Measurements from ENCODE around the gene MDGA2. TPM values are rescaled to one million over a fixed set of nuclear protein-coding genes. Genes with fewer than 3 reads are reported as not detected.

Gene MDGA2
- total and polyA plus RNA-seq, 2 of the 8 experiments (the other 6 are each of a cell fraction or from before 2014, with no cell fraction given) = 0.11 to 0.69 TPM

- H3K27ac ChIP-seq (ENCODE audit: low read depth, low read length) = no peak overlapping the region
Observed at GRCh38 chr14:47200740-47201139, 474.7 kb downstream of the MDGA2 start.

More at GRCh38 chr14:47200740-47201139, 474.7 kb downstream of the MDGA2 start:
- Histone ChIP-seq H3K14ac (ENCODE audit: insufficient read length) (no peak overlapping the region), H2BK5ac (ENCODE audit: low read depth, low read length) (no peak overlapping the region), H3K27me3 (replicated peaks in 1 of 4; ENCODE audit: control insufficient read depth in 3 of 4, extremely low read depth in 1 of 4, insufficient read depth in 3 of 4, low read length in 3 of 4) (no peaks in the 10 kb centered on the region), H4K8ac (ENCODE audit: extremely low read depth, insufficient read depth, low read length) (no peak overlapping the region), H3K79me2 (ENCODE audit: control insufficient read depth in 1 of 2, insufficient read depth in 2 of 2, low read length in 2 of 2) (no peaks in the 10 kb centered on the region), H2BK20ac (ENCODE audit: low read length) (no peak overlapping the region), H3K56ac (replicated peaks; ENCODE audit: insufficient read length, low read depth, low read length) (no peak overlapping the region), H2AK5ac (ENCODE audit: low read depth, low read length) (no peak overlapping the region), H3K23ac (ENCODE audit: insufficient read length) (no peak overlapping the region), H3K4me2 (ENCODE audit: insufficient read depth in 1 of 2, low read depth in 2 of 2, low read length in 2 of 2) (no peak overlapping the region), H3K9ac (replicated peaks in 1 of 4; ENCODE audit: extremely low read depth in 1 of 4, low read depth in 3 of 4, low read length in 3 of 4) (no peak overlapping the region), H3K4me3 (ENCODE audit: extremely low read depth in 1 of 4, insufficient read depth in 2 of 4, low read depth in 3 of 4, low read length in 4 of 4) (no peak overlapping the region), H3K9me3 (ENCODE audit: insufficient read depth in 2 of 2, low read depth in 1 of 2, low read length in 1 of 2) (no peaks in the 10 kb centered on the region), H3K79me1 (ENCODE audit: low read depth, low read length) (no peaks in the 10 kb centered on the region), H3K18ac (ENCODE audit: extremely low read depth, low read length) (no peak overlapping the region), H3K4ac (replicated peaks; ENCODE audit: insufficient read length, low read depth, low read length) (no peak overlapping the region), H4K91ac (replicated peaks; ENCODE audit: insufficient read length, low read length) (no peak overlapping the region), H2BK15ac (ENCODE audit: low read length) (no peak overlapping the region), H2BK12ac (ENCODE audit: low read depth, low read length) (no peak overlapping the region), H3K4me1 (replicated peaks in 1 of 4; ENCODE audit: control insufficient read depth in 3 of 4, insufficient read depth in 4 of 4, low read length in 3 of 4) (no peaks in the 10 kb centered on the region), H3K36me3 (ENCODE audit: control insufficient read depth in 2 of 4, insufficient read depth in 4 of 4, low read length in 3 of 4) (no peaks in the 10 kb centered on the region), H3K23me2 (ENCODE audit: low read depth, low read length) (no peaks in the 10 kb centered on the region), H4K20me1 (replicated peaks in 1 of 2; ENCODE audit: control insufficient read depth in 1 of 2, insufficient read depth in 2 of 2, low read length in 2 of 2) (no peaks in the 10 kb centered on the region), H2AFZ (ENCODE audit: low read length) (no peak overlapping the region), H4K5ac (ENCODE audit: insufficient read length, low read depth, low read length) (no peak overlapping the region), H2BK120ac (replicated peaks; ENCODE audit: low read depth, low read length) (no peak overlapping the region)
- ChIA-PET POLR2A (ENCODE audit: partially characterized antibody) (no interaction called here), CTCF (ENCODE audit: partially characterized antibody) (no interaction called here)
- WGBS, 2 experiments (ENCODE audit: extremely low coverage in 1 of 2, insufficient coverage in 1 of 2, insufficient read length in 1 of 2, insufficient replicate concordance in 2 of 2, low coverage in 1 of 2, low lambda C conversion rate in 2 of 2, missing lambda C conversion rate in 1 of 2) = 90% methylated on average over 18 of the region's 18 CpGs; no CpG with 5 or more reads in 1 of the 2 experiments
- FAIRE-seq = no peak
- DNase-seq (ENCODE audit: low read depth in 1 of 2, low spot score in 2 of 2) = no peak
- no peak for TF ChIP-seq KDM4A (IDR thresholded peaks at IDR 0.05; ENCODE audit: low read depth, low read length, severe bottlenecking)
- TF ChIP-seq RXRA (IDR thresholded peaks at IDR 0.05; ENCODE audit: insufficient read depth, low read depth, low read length) = no peak
- TF ChIP-seq ZNF274 (IDR thresholded peaks at IDR 0.05; ENCODE audit: borderline replicate concordance, extremely low read depth, low read length) = no peak
- no peak for TF ChIP-seq CHD2 (IDR thresholded peaks at IDR 0.05; ENCODE audit: low read length)
- no peak for TF ChIP-seq CHD1 (IDR thresholded peaks at IDR 0.05; ENCODE audit: low read depth, low read length)
- no peak for TF ChIP-seq CTCF (IDR thresholded peaks at IDR 0.05; ENCODE audit: control extremely low read depth in 1 of 3, insufficient read depth in 1 of 3, low read depth in 1 of 3, low read length in 3 of 3)
- TF ChIP-seq TCF12 (IDR thresholded peaks at IDR 0.05; ENCODE audit: low read depth, low read length) = no peak
- no peak for TF ChIP-seq JUN (IDR thresholded peaks at IDR 0.05; ENCODE audit: low read depth, low read length)
- TF ChIP-seq RBBP5 (IDR thresholded peaks at IDR 0.05; ENCODE audit: borderline replicate concordance, low read depth, low read length) = no peak

Measured in H1 (cell line).